Loucy (cell line): ENCODE data around the gene PPIL3.

Experiments used
- H2AFZ ChIP-seq: fragments of 200-600 bp; sonication (generic); 2 replicates; pipeline ENCODE4 v1.6.0; 2016; ENCODE audit warnings: antibody characterized with exemption, mild to moderate bottlenecking, low read length, moderate library complexity
- H3F3A ChIP-seq: fragments of 200-600 bp; 2 replicates; pipeline ENCODE4 v1.6.0; 2016; ENCODE audit warnings: antibody characterized with exemption, low read depth, mild to moderate bottlenecking
- H3K27me3 ChIP-seq: fragments of 200-600 bp; sonication (generic); 2 replicates; pipeline ENCODE4 v1.6.1; 2014; ENCODE audit warnings: low read length, mild to moderate bottlenecking; ENCODE audit not compliant: insufficient read depth, poor library complexity, severe bottlenecking
- H3K36me3 ChIP-seq: fragments of 200-600 bp; sonication (generic); 2 replicates; pipeline ENCODE4 v1.6.1; 2016; ENCODE audit warnings: low read length; ENCODE audit not compliant: insufficient read depth
- H3K4me1 ChIP-seq: fragments of 200-600 bp; sonication (generic); 2 replicates; pipeline ENCODE4 v1.5.1; 2014; ENCODE audit warnings: low read length, mild to moderate bottlenecking; ENCODE audit not compliant: insufficient read depth, poor library complexity, severe bottlenecking
- H3K4me2 ChIP-seq: fragments of 200-600 bp; sonication (generic); 2 replicates; pipeline ENCODE4 v1.6.0; 2014; ENCODE audit warnings: antibody characterized with exemption, low read length, low read depth, mild to moderate bottlenecking; ENCODE audit not compliant: poor library complexity, severe bottlenecking
- H3K4me3 ChIP-seq: fragments of 200-600 bp; sonication (generic); 2 replicates; pipeline ENCODE4 v1.5.1; 2014; ENCODE audit warnings: low read length, mild to moderate bottlenecking, mixed read lengths; ENCODE audit not compliant: poor library complexity, severe bottlenecking
- H3K79me2 ChIP-seq: fragments of 200-600 bp; sonication (generic); 2 replicates; pipeline ENCODE4 v1.6.1; 2014; ENCODE audit warnings: low read length; ENCODE audit not compliant: insufficient read depth
- H3K9ac ChIP-seq: fragments of 200-600 bp; sonication (generic); 2 replicates; pipeline ENCODE4 v1.6.0; 2014; ENCODE audit warnings: mild to moderate bottlenecking, low read depth, low read length, moderate library complexity; ENCODE audit not compliant: poor library complexity, severe bottlenecking
- H3K9me2 ChIP-seq: fragments of 200-600 bp; sonication (generic); replicated peaks from 2 replicates; pipeline ENCODE4 v1.6.1; 2016; ENCODE audit warnings: low read depth, low read length, mixed read lengths
- H3K9me3 ChIP-seq: fragments of 200-600 bp; sonication (generic); 2 replicates; pipeline ENCODE4 v1.6.1; 2014; ENCODE audit warnings: mild to moderate bottlenecking, antibody characterized with exemption, low read length, low read depth; ENCODE audit not compliant: insufficient read depth
- H4K20me1 ChIP-seq: fragments of 200-600 bp; sonication (generic); 2 replicates; pipeline ENCODE4 v1.6.0; 2014; ENCODE audit warnings: antibody characterized with exemption, low read length, mild to moderate bottlenecking; ENCODE audit not compliant: insufficient read depth, poor library complexity, severe bottlenecking
- EZH2phosphoT487 ChIP-seq: fragments of 200-600 bp; IDR thresholded peaks from 2 replicates; pipeline ENCODE4 v1.6.1; 2018; ENCODE audit warnings: antibody characterized with exemption, mild to moderate bottlenecking, moderate library complexity, borderline replicate concordance
- TF ChIP-seq, protein P1 (sequence below): fragments of 200-600 bp; sonication (generic); conservative IDR thresholded peaks from 2 replicates; pipeline ENCODE4 v1.5.1; 2014; ENCODE audit warnings: mild to moderate bottlenecking, antibody characterized with exemption, low read length

The PPIL3 gene

DNA sequence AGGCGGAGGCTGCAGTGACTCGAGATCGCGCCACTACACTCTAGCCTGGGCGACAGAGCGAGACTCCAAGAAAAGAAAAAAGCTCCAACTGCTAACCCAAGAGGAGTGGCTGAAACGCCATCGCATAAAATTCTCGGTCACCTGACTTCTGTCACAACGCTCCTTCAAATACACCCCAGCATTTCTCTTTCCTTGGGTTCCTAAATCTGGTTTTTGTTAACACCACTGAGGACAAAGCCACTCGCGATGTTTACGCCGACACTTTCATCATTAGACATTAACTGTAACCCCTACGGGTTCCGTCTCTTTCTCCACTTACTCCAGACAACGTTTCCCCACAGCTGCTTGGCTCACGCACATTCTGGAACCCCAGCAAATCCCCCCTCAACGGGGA is 25.1 kb downstream of the PPIL3 start:
- peaks cover 12% of the 10 kb centered on the region for H3K27me3 ChIP-seq
- no peaks in the 10 kb centered on the region for H3F3A ChIP-seq
- H3K9ac ChIP-seq: peak overlapping the region; percentile 95
- H3K9me2 ChIP-seq: no peaks in the 10 kb centered on the region
- peaks cover 29% of the 10 kb centered on the region for H3K4me1 ChIP-seq
- no peak for TF ChIP-seq EZH2phosphoT487
- H4K20me1 ChIP-seq: peaks cover 50% of the 10 kb centered on the region
- H2AFZ ChIP-seq: peak overlapping the region; percentile 94
- H3K36me3 ChIP-seq: peaks cover 32% of the 10 kb centered on the region
- H3K4me3 ChIP-seq: peak overlapping the region; percentile 97
- H3K79me2 ChIP-seq: peaks cover 57% of the 10 kb centered on the region
- no peaks in the 10 kb centered on the region for H3K9me3 ChIP-seq
- H3K4me2 ChIP-seq: peak overlapping the region; percentile 93

DNA sequence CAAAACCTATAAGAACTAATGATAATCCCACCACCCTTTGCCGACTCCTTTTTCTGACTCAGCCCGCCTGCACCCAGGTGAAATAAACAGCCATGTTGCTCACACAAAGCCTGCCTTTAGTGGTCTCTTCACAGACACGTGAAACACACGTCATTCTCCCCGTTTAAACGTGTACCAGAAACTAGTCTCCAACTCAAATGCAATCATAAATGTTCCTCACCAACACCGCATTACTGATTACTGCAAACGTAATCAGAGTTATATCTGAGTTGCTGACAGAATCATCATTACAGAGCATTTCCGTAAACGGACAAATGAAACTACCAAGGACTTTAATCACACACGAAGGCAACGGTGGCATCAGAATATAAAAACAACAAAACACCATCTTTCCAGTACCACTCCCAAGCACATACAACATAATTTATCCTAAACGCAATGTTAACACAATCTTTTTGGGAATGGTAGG is 26.3 kb downstream of the PPIL3 start:
- peaks cover 42% of the 10 kb centered on the region for H3K4me1 ChIP-seq
- no peak overlapping the region for H2AFZ ChIP-seq
- peaks cover 62% of the 10 kb centered on the region for H4K20me1 ChIP-seq
- no peaks in the 10 kb centered on the region for H3K9me3 ChIP-seq
- H3K79me2 ChIP-seq: peaks cover 69% of the 10 kb centered on the region
- peak overlapping the region; percentile 93 for H3K4me2 ChIP-seq
- no peaks in the 10 kb centered on the region for H3K9me2 ChIP-seq
- H3K9ac ChIP-seq: peak overlapping the region; percentile 95
- peaks cover 12% of the 10 kb centered on the region for H3K27me3 ChIP-seq
- peaks cover 44% of the 10 kb centered on the region for H3K36me3 ChIP-seq
- peak overlapping the region; percentile 97 for H3K4me3 ChIP-seq
- H3F3A ChIP-seq: no peaks in the 10 kb centered on the region
- TF ChIP-seq, protein P1, sequence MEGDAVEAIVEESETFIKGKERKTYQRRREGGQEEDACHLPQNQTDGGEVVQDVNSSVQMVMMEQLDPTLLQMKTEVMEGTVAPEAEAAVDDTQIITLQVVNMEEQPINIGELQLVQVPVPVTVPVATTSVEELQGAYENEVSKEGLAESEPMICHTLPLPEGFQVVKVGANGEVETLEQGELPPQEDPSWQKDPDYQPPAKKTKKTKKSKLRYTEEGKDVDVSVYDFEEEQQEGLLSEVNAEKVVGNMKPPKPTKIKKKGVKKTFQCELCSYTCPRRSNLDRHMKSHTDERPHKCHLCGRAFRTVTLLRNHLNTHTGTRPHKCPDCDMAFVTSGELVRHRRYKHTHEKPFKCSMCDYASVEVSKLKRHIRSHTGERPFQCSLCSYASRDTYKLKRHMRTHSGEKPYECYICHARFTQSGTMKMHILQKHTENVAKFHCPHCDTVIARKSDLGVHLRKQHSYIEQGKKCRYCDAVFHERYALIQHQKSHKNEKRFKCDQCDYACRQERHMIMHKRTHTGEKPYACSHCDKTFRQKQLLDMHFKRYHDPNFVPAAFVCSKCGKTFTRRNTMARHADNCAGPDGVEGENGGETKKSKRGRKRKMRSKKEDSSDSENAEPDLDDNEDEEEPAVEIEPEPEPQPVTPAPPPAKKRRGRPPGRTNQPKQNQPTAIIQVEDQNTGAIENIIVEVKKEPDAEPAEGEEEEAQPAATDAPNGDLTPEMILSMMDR: no peak
- TF ChIP-seq EZH2phosphoT487: no peak

DNA sequence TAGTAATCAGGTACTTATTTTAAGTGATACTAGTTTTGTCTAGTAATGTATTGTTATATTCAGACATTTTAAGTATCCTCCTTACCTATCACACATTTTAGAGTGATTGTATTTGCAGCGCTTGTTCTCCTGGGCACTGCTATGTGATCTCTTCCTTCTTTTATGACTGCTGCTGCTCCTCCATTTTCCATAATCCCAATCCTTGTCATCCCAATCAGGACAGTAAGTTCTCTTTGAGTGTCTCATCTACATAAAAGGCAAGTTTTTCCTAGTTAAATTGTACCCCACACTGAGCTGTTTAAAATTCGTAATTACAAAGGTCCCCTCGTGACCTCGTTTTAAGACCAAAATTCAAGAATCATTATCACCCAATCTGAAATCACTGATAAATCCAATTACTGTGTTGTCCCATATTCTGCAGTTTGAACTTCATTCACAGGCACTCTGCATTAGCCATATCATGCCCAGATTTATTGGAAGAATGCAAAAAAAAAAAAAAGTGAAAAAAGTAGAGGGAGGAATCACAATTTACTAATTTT is 27.2 kb downstream of the PPIL3 start:
- Histone ChIP-seq H3K9me3 (no peaks in the 10 kb centered on the region), H3K4me3 (peak overlapping the region; percentile 97), H3K9me2 (no peaks in the 10 kb centered on the region), H3F3A (no peaks in the 10 kb centered on the region), H3K9ac (peak overlapping the region; percentile 95), H4K20me1 (peaks cover 71% of the 10 kb centered on the region), H2AFZ (no peak overlapping the region), H3K27me3 (peaks cover 12% of the 10 kb centered on the region), H3K4me2 (peak overlapping the region; percentile 93), H3K79me2 (peaks cover 78% of the 10 kb centered on the region), H3K4me1 (peaks cover 47% of the 10 kb centered on the region), H3K36me3 (peaks cover 53% of the 10 kb centered on the region)
- TF ChIP-seq EZH2phosphoT487: no peak
- TF ChIP-seq, protein P1: no peak
